ENCODE data around the gene ZNF667.

ZNF667 gene

GRCh38 chr19:56403764-56404704, 73.1 kb downstream of the ZNF667 start, which contains the start of gene ZNF583:
ZNF583 (plus strand) TSS chr19:56404332; CDS start chr19:56407115, 2,783 bp downstream.
- Histone ChIP-seq H3K27ac (ENCODE audit: low read length, poor library complexity, severe bottlenecking) (peak within 1 kb of the TSS; percentile 87), H3K4me3 (ENCODE audit: insufficient read depth in 1 of 2, low read depth in 1 of 2, low read length in 2 of 2) (peak within 1 kb of the TSS; percentile 80 to 99), H2BK5ac (ENCODE audit: low read depth, low read length, poor library complexity, severe bottlenecking) (peak within 1 kb of the TSS; percentile 95), H4K8ac (ENCODE audit: low read length) (peak within 1 kb of the TSS; percentile 99), H3K79me1 (replicated peaks; ENCODE audit: low read length, poor library complexity, severe bottlenecking) (peaks cover 20% of the 10 kb centered on the region), H4K91ac (ENCODE audit: low read length) (peak within 1 kb of the TSS; percentile 94), H3K27me3 (ENCODE audit: control insufficient read depth in 1 of 2, insufficient read depth in 1 of 2, low read length in 2 of 2) (no peaks in the 10 kb centered on the region), H2BK120ac (ENCODE audit: low read depth, low read length) (peak within 1 kb of the TSS; percentile 73), H2BK15ac (ENCODE audit: low read depth, poor library complexity, severe bottlenecking) (peak within 1 kb of the TSS; percentile 100), H3K9ac (ENCODE audit: low read length) (peak within 1 kb of the TSS; percentile 93), H3K4me1 (ENCODE audit: control insufficient read depth, insufficient read depth, low read depth, low read length) (peaks cover 7% of the 10 kb centered on the region), H3K4ac (ENCODE audit: low read depth in 1 of 2, low read length in 2 of 2) (peak within 1 kb of the TSS in 1 of 2 experiments; percentile 87), H3K14ac (ENCODE audit: low read length in 2 of 2) (peak within 1 kb of the TSS in 1 of 2 experiments; percentile 91), H3K18ac (ENCODE audit: low read depth in 1 of 2, low read length in 2 of 2) (peak within 1 kb of the TSS; percentile 94 to 95), H3K9me3 (ENCODE audit: control insufficient read depth, low read length) (peaks cover 54% of the 10 kb centered on the region), H2BK12ac (ENCODE audit: low read length in 2 of 2) (peak within 1 kb of the TSS in 1 of 2 experiments; percentile 80), H3K4me2 (ENCODE audit: low read length, poor library complexity, severe bottlenecking) (peak within 1 kb of the TSS; percentile 58), H2AFZ (ENCODE audit: low read depth, low read length) (peak within 1 kb of the TSS; percentile 94), H3K23ac (ENCODE audit: low read length in 2 of 2) (no peak within 1 kb of the TSS), H2AK5ac (ENCODE audit: low read length, severe bottlenecking) (peak within 1 kb of the TSS; percentile 23), H3K36me3 (ENCODE audit: control insufficient read depth in 1 of 2, insufficient read depth in 2 of 2, low read depth in 1 of 2, low read length in 2 of 2) (peaks cover 10 to 35% of the 10 kb centered on the region in 2 experiments)
- WGBS: under 1% methylated on average over 62 of the region's 70 CpGs
- DNase-seq: peak; percentile 95

DNA sequence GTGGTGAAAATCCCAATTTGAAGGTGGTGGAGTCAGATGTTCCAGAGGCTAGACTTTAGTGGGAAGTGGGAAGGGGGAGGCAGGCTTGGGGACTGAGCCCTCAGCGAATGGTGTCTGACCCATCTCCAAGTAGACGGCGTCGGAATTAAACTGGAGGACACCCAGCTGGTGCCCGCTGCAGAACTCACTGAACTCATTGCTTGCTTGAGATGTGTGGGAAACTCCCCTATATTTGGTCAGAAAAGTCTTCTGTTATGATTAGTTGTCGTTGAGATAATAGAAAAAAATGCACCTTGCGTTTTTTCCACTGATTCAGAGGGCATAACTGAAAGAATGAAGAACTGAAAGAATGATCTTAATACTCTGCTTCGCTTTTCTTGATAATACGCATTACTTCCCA, 73.9 kb downstream of the ZNF667 start:
- H3K79me1 ChIP-seq (replicated peaks; ENCODE audit: low read length, poor library complexity, severe bottlenecking): peaks cover 21% of the 10 kb centered on the region
- peak overlapping the region; percentile 77 for H2BK15ac ChIP-seq (ENCODE audit: low read depth, poor library complexity, severe bottlenecking)
- H3K4me2 ChIP-seq (ENCODE audit: low read length, poor library complexity, severe bottlenecking): peak overlapping the region; percentile 58
- peak overlapping the region; percentile 93 for H3K9ac ChIP-seq (ENCODE audit: low read length)
- 34% methylated on average over 9 of the region's 9 CpGs for WGBS
- peak overlapping the region; percentile 33 for H4K8ac ChIP-seq (ENCODE audit: low read length)
- H3K14ac ChIP-seq (ENCODE audit: low read length in 2 of 2): no peak overlapping the region
- peaks cover 54% of the 10 kb centered on the region for H3K9me3 ChIP-seq (ENCODE audit: control insufficient read depth, low read length)
- DNase-seq: no peak
- H3K36me3 ChIP-seq (ENCODE audit: control insufficient read depth in 1 of 2, insufficient read depth in 2 of 2, low read depth in 1 of 2, low read length in 2 of 2): peaks cover 11 to 35% of the 10 kb centered on the region in 2 experiments
- no peak overlapping the region for H3K27ac ChIP-seq (ENCODE audit: low read length, poor library complexity, severe bottlenecking)
- H2BK5ac ChIP-seq (ENCODE audit: low read depth, low read length, poor library complexity, severe bottlenecking): no peak overlapping the region
- H3K4ac ChIP-seq (ENCODE audit: low read depth in 1 of 2, low read length in 2 of 2): no peak overlapping the region
- no peak overlapping the region for H3K18ac ChIP-seq (ENCODE audit: low read depth in 1 of 2, low read length in 2 of 2)
- H3K23ac ChIP-seq (ENCODE audit: low read length in 2 of 2): no peak overlapping the region
- no peak overlapping the region for H4K91ac ChIP-seq (ENCODE audit: low read length)
- H2BK12ac ChIP-seq (ENCODE audit: low read length in 2 of 2): no peak overlapping the region
- no peak overlapping the region for H2BK120ac ChIP-seq (ENCODE audit: low read depth, low read length)
- peaks cover 7% of the 10 kb centered on the region for H3K4me1 ChIP-seq (ENCODE audit: control insufficient read depth, insufficient read depth, low read depth, low read length)
- peak overlapping the region; percentile 80 to 99 for H3K4me3 ChIP-seq (ENCODE audit: insufficient read depth in 1 of 2, low read depth in 1 of 2, low read length in 2 of 2)
- H2AK5ac ChIP-seq (ENCODE audit: low read length, severe bottlenecking): peak overlapping the region; percentile 23
- H3K27me3 ChIP-seq (ENCODE audit: control insufficient read depth in 1 of 2, insufficient read depth in 1 of 2, low read length in 2 of 2): no peaks in the 10 kb centered on the region
- no peak overlapping the region for H2AFZ ChIP-seq (ENCODE audit: low read depth, low read length)

DNA sequence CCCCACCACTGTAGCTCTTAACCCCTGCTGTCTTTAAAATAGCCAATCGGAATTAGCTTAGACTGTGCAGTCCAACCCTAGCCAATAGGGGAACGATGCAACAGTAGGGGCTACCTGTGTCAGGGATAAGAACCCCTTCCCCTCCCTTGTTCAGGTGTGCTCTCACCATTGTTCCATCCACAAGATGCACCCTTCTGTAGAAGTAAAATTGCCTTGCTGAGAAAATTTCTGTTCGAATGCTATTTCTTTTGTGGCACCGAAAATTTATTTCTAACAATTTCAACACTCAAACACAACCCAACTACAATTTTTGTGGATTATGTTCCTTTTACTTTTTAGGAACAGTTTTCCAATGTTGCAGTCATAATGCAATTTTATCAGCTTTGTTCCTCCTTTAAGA, 76.7 kb downstream of the ZNF667 start:
- WGBS: 100% methylated on average over 2 of the region's 4 CpGs
- Histone ChIP-seq H4K8ac (ENCODE audit: low read length) (no peak overlapping the region), H3K9me3 (ENCODE audit: control insufficient read depth, low read length) (peaks cover 35% of the 10 kb centered on the region), H3K14ac (ENCODE audit: low read length in 2 of 2) (no peak overlapping the region), H2AK5ac (ENCODE audit: low read length, severe bottlenecking) (no peak overlapping the region), H3K18ac (ENCODE audit: low read depth in 1 of 2, low read length in 2 of 2) (no peak overlapping the region), H2AFZ (ENCODE audit: low read depth, low read length) (no peak overlapping the region), H3K27me3 (ENCODE audit: control insufficient read depth in 1 of 2, insufficient read depth in 1 of 2, low read length in 2 of 2) (no peaks in the 10 kb centered on the region), H3K4ac (ENCODE audit: low read depth in 1 of 2, low read length in 2 of 2) (no peak overlapping the region), H3K79me1 (replicated peaks; ENCODE audit: low read length, poor library complexity, severe bottlenecking) (peaks cover 17% of the 10 kb centered on the region), H3K4me3 (ENCODE audit: insufficient read depth in 1 of 2, low read depth in 1 of 2, low read length in 2 of 2) (no peak overlapping the region), H3K23ac (ENCODE audit: low read length in 2 of 2) (no peak overlapping the region), H3K36me3 (ENCODE audit: control insufficient read depth in 1 of 2, insufficient read depth in 2 of 2, low read depth in 1 of 2, low read length in 2 of 2) (peaks cover 20 to 25% of the 10 kb centered on the region in 2 experiments), H2BK12ac (ENCODE audit: low read length in 2 of 2) (no peak overlapping the region), H3K27ac (ENCODE audit: low read length, poor library complexity, severe bottlenecking) (no peak overlapping the region), H4K91ac (ENCODE audit: low read length) (no peak overlapping the region), H2BK120ac (ENCODE audit: low read depth, low read length) (no peak overlapping the region), H3K4me1 (ENCODE audit: control insufficient read depth, insufficient read depth, low read depth, low read length) (peaks cover 7% of the 10 kb centered on the region), H3K9ac (ENCODE audit: low read length) (no peak overlapping the region), H2BK5ac (ENCODE audit: low read depth, low read length, poor library complexity, severe bottlenecking) (no peak overlapping the region), H3K4me2 (ENCODE audit: low read length, poor library complexity, severe bottlenecking) (no peak overlapping the region), H2BK15ac (ENCODE audit: low read depth, poor library complexity, severe bottlenecking) (no peak overlapping the region)
- no peak for DNase-seq

GRCh38 chr19:56398809-56399208, 78.3 kb downstream of the ZNF667 start:
- Histone ChIP-seq H4K91ac (ENCODE audit: low read length) (no peak overlapping the region), H3K4me3 (ENCODE audit: insufficient read depth in 1 of 2, low read depth in 1 of 2, low read length in 2 of 2) (no peak overlapping the region), H2AFZ (ENCODE audit: low read depth, low read length) (no peak overlapping the region), H3K23ac (ENCODE audit: low read length in 2 of 2) (no peak overlapping the region), H3K9me3 (ENCODE audit: control insufficient read depth, low read length) (peaks cover 43% of the 10 kb centered on the region), H3K4me2 (ENCODE audit: low read length, poor library complexity, severe bottlenecking) (no peak overlapping the region), H2AK5ac (ENCODE audit: low read length, severe bottlenecking) (no peak overlapping the region), H3K79me1 (replicated peaks; ENCODE audit: low read length, poor library complexity, severe bottlenecking) (peaks cover 14% of the 10 kb centered on the region), H2BK5ac (ENCODE audit: low read depth, low read length, poor library complexity, severe bottlenecking) (no peak overlapping the region), H3K18ac (ENCODE audit: low read depth in 1 of 2, low read length in 2 of 2) (no peak overlapping the region), H3K9ac (ENCODE audit: low read length) (no peak overlapping the region), H3K36me3 (ENCODE audit: control insufficient read depth in 1 of 2, insufficient read depth in 2 of 2, low read depth in 1 of 2, low read length in 2 of 2) (peaks cover 20 to 25% of the 10 kb centered on the region in 2 experiments), H3K4me1 (ENCODE audit: control insufficient read depth, insufficient read depth, low read depth, low read length) (peaks cover 2% of the 10 kb centered on the region), H3K14ac (ENCODE audit: low read length in 2 of 2) (no peak overlapping the region), H2BK120ac (ENCODE audit: low read depth, low read length) (no peak overlapping the region), H4K8ac (ENCODE audit: low read length) (no peak overlapping the region), H2BK12ac (ENCODE audit: low read length in 2 of 2) (no peak overlapping the region), H3K27me3 (ENCODE audit: control insufficient read depth in 1 of 2, insufficient read depth in 1 of 2, low read length in 2 of 2) (no peaks in the 10 kb centered on the region), H3K4ac (ENCODE audit: low read depth in 1 of 2, low read length in 2 of 2) (no peak overlapping the region), H2BK15ac (ENCODE audit: low read depth, poor library complexity, severe bottlenecking) (no peak overlapping the region), H3K27ac (ENCODE audit: low read length, poor library complexity, severe bottlenecking) (no peak overlapping the region)
- no peak for DNase-seq
- WGBS: 94% methylated on average over 5 of the region's 5 CpGs
